Breast epithelium (tissue), 3 donors: ENCODE results near the gene GLYATL3.
"Not testable (repeated sequence)": the region's sequence is repeated elsewhere in the genome, so short reads cannot be mapped to it uniquely, and the experiment has no call there.

Experiments used
- POLR2A ChIP-seq: fragments of 450-650 bp; IDR thresholded peaks from one replicate; pipeline ENCODE4 v1.6.1; 2016; ENCODE audit warnings: antibody characterized with exemption, mild to moderate bottlenecking, moderate library complexity
- TF ChIP-seq, protein P1 (sequence below), 3 donors: fragments of 450-650 bp; IDR thresholded peaks; one replicate each; pipeline ENCODE4 v1.5.1; 2016 to 2017; ENCODE audit warnings: antibody characterized with exemption in 3 of 3, mild to moderate bottlenecking in 3 of 3, moderate library complexity in 3 of 3

- TF ChIP-seq, protein P1, sequence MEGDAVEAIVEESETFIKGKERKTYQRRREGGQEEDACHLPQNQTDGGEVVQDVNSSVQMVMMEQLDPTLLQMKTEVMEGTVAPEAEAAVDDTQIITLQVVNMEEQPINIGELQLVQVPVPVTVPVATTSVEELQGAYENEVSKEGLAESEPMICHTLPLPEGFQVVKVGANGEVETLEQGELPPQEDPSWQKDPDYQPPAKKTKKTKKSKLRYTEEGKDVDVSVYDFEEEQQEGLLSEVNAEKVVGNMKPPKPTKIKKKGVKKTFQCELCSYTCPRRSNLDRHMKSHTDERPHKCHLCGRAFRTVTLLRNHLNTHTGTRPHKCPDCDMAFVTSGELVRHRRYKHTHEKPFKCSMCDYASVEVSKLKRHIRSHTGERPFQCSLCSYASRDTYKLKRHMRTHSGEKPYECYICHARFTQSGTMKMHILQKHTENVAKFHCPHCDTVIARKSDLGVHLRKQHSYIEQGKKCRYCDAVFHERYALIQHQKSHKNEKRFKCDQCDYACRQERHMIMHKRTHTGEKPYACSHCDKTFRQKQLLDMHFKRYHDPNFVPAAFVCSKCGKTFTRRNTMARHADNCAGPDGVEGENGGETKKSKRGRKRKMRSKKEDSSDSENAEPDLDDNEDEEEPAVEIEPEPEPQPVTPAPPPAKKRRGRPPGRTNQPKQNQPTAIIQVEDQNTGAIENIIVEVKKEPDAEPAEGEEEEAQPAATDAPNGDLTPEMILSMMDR (IDR thresholded peaks at IDR 0.05) = not testable (repeated sequence)
- TF ChIP-seq POLR2A = not testable (repeated sequence)
Observed at GRCh38 chr6:49481846-49482245, 17.9 kb upstream of the GLYATL3 start.
